HEK293 (cell line): ENCODE data around the gene CCHCR1.
A peak's percentile ranks its signal among the peaks of the same experiment; 100 is the strongest.

Source experiments
- CTCF ChIA-PET: fragments of 350-600 bp; formaldehyde crosslinking; extraction: SDS; loops from one replicate; lab custom pipeline; 2021; ENCODE audit warnings: antibody characterized with exemption; lab: Yijun Ruan, JAX
- POLR2A ChIA-PET: fragments of 300-600 bp; formaldehyde crosslinking; extraction: SDS; loops from one replicate; lab custom pipeline; 2020; ENCODE audit warnings: antibody characterized with exemption, inconsistent platforms; lab: Yijun Ruan, JAX
- H3K27ac ChIP-seq: fragments of 200-500 bp; sonication (Bioruptor generic); 2 replicates; pipeline ENCODE4 v1.5.1; 2014; ENCODE audit warnings: low read depth, low read length, control low read depth, inconsistent platforms; ENCODE audit errors: extremely low read depth
- H3K36me3 ChIP-seq, 2 experiments: fragments of 200-500 bp in 1 of 2; sonication (Bioruptor generic) in 1 of 2; 1 replicate in 1 of 2; 2 replicates in 1 of 2; pipeline ENCODE4 v1.5.1; 2014 to 2017; ENCODE audit warnings: inconsistent platforms in 2 of 2, low read length in 2 of 2; ENCODE audit not compliant: control insufficient read depth in 2 of 2, insufficient read depth in 1 of 2
- H3K4me1 ChIP-seq: fragments of 200-500 bp; sonication (Bioruptor generic); 2 replicates; pipeline ENCODE4 v1.5.1; 2014; ENCODE audit warnings: mild to moderate bottlenecking, low read length, inconsistent platforms; ENCODE audit not compliant: control insufficient read depth, insufficient read depth
- H3K4me3 ChIP-seq: 2 replicates; pipeline ENCODE4 v1.5.1; 2011; ENCODE audit warnings: low read depth, mild to moderate bottlenecking, control low read depth, low read length, moderate library complexity
- H3K9me3 ChIP-seq: fragments of 200-500 bp; sonication (Bioruptor generic); 2 replicates; pipeline ENCODE4 v1.5.1; 2014; ENCODE audit warnings: low read depth, low read length, inconsistent platforms; ENCODE audit not compliant: control insufficient read depth, insufficient read depth
- BCL11A ChIP-seq: fragments of 450-650 bp; formaldehyde crosslinking; IDR thresholded peaks from 2 replicates; pipeline ENCODE4 v1.5.1; 2016; ENCODE audit warnings: low read depth, missing biosample characterization, missing genetic modification characterization
- FEZF1 ChIP-seq: fragments of 450-650 bp; formaldehyde crosslinking; IDR thresholded peaks from 2 replicates; pipeline ENCODE4 v1.5.1; 2016; ENCODE audit warnings: missing biosample characterization, missing genetic modification characterization
- IKZF3 ChIP-seq: fragments of 450-650 bp; IDR thresholded peaks from 2 replicates; pipeline ENCODE4 v1.5.0; 2018; ENCODE audit warnings: missing biosample characterization, mild to moderate bottlenecking, missing genetic modification characterization, moderate library complexity
- KLF9 ChIP-seq: fragments of 450-650 bp; formaldehyde crosslinking; IDR thresholded peaks from 2 replicates; pipeline ENCODE4 v1.5.1; 2016; ENCODE audit warnings: missing biosample characterization, missing genetic modification characterization, low read depth
- PRDM10 ChIP-seq: fragments of 450-650 bp; formaldehyde crosslinking; IDR thresholded peaks from 2 replicates; pipeline ENCODE4 v1.5.1; 2016; ENCODE audit warnings: missing biosample characterization, missing genetic modification characterization
- TCF7L2 ChIP-seq: IDR thresholded peaks from 2 replicates; pipeline ENCODE4 v1.6.1; 2011; ENCODE audit warnings: low read depth, mild to moderate bottlenecking, inconsistent platforms, low read length, moderate library complexity, borderline replicate concordance
- ZNF112 ChIP-seq: fragments of 450-650 bp; formaldehyde crosslinking; IDR thresholded peaks from 2 replicates; pipeline ENCODE4 v1.5.0; 2017; ENCODE audit warnings: missing biosample characterization, missing genetic modification characterization
- ZNF133 ChIP-seq: fragments of 450-650 bp; formaldehyde crosslinking; IDR thresholded peaks from 2 replicates; pipeline ENCODE4 v1.5.1; 2016; ENCODE audit warnings: missing biosample characterization, missing genetic modification characterization
- ZNF148 ChIP-seq: fragments of 450-650 bp; formaldehyde crosslinking; IDR thresholded peaks from 2 replicates; pipeline ENCODE4 v1.5.0; 2017; ENCODE audit warnings: missing biosample characterization, missing genetic modification characterization, borderline replicate concordance
- ZNF16 ChIP-seq: fragments of 450-650 bp; formaldehyde crosslinking; IDR thresholded peaks from 2 replicates; pipeline ENCODE4 v1.5.1; 2016; ENCODE audit warnings: low read depth, missing biosample characterization, missing genetic modification characterization
- ZNF24 ChIP-seq: fragments of 450-650 bp; formaldehyde crosslinking; IDR thresholded peaks from 2 replicates; pipeline ENCODE4 v1.5.1; 2016; ENCODE audit warnings: missing biosample characterization, missing genetic modification characterization
- ZNF274 ChIP-seq, 2 experiments: fragments of 200-500 bp in 1 of 2; fragments of 450-650 bp in 1 of 2; sonication (Bioruptor generic) in 1 of 2; formaldehyde crosslinking in 1 of 2; IDR thresholded peaks; 2 replicates each; pipeline versions ENCODE4 v1.5.1 to v1.6.1; 2014 to 2016; ENCODE audit warnings: borderline replicate concordance in 1 of 2, inconsistent platforms in 1 of 2, low read length in 1 of 2, missing biosample characterization in 1 of 2, missing genetic modification characterization in 1 of 2
- ZNF341 ChIP-seq: fragments of 450-650 bp; formaldehyde crosslinking; IDR thresholded peaks from 2 replicates; pipeline ENCODE4; 2016; ENCODE audit warnings: low read depth, missing biosample characterization, missing genetic modification characterization
- ZNF350 ChIP-seq: fragments of 450-650 bp; formaldehyde crosslinking; IDR thresholded peaks from 2 replicates; pipeline ENCODE4 v1.5.0; 2017; ENCODE audit warnings: missing biosample characterization, mild to moderate bottlenecking, missing genetic modification characterization
- ZNF354C ChIP-seq: fragments of 450-650 bp; formaldehyde crosslinking; IDR thresholded peaks from 2 replicates; pipeline ENCODE4 v1.5.1; 2016; ENCODE audit warnings: missing biosample characterization, missing genetic modification characterization, low read depth, borderline replicate concordance
- ZNF366 ChIP-seq: fragments of 450-650 bp; formaldehyde crosslinking; conservative IDR thresholded peaks from 2 replicates; pipeline ENCODE4 v1.5.1; 2016; ENCODE audit warnings: missing biosample characterization, missing genetic modification characterization
- ZNF391 ChIP-seq: fragments of 450-650 bp; formaldehyde crosslinking; IDR thresholded peaks from 2 replicates; pipeline ENCODE4 v1.5.1; 2016; ENCODE audit warnings: low read depth, missing biosample characterization, missing genetic modification characterization, borderline replicate concordance
- ZNF404 ChIP-seq: fragments of 450-650 bp; formaldehyde crosslinking; IDR thresholded peaks from 2 replicates; pipeline ENCODE4 v1.5.1; 2017; ENCODE audit warnings: missing biosample characterization, missing genetic modification characterization
- ZNF416 ChIP-seq: fragments of 450-650 bp; formaldehyde crosslinking; IDR thresholded peaks from 2 replicates; pipeline ENCODE4 v1.5.1; 2016; ENCODE audit warnings: missing biosample characterization, missing genetic modification characterization
- ZNF433 ChIP-seq: fragments of 450-650 bp; formaldehyde crosslinking; IDR thresholded peaks from 2 replicates; pipeline ENCODE4 v1.5.1; 2016; ENCODE audit warnings: missing biosample characterization, missing genetic modification characterization, low read depth
- ZNF473 ChIP-seq: fragments of 450-650 bp; formaldehyde crosslinking; IDR thresholded peaks from 2 replicates; pipeline ENCODE4 v1.5.1; 2017; ENCODE audit warnings: missing biosample characterization, missing genetic modification characterization
- ZNF529 ChIP-seq: fragments of 450-650 bp; formaldehyde crosslinking; IDR thresholded peaks from 2 replicates; pipeline ENCODE4 v1.5.1; 2017; ENCODE audit warnings: missing genetic modification characterization, missing biosample characterization; ENCODE audit not compliant: insufficient replicate concordance
- ZNF544 ChIP-seq: fragments of 450-650 bp; formaldehyde crosslinking; IDR thresholded peaks from 2 replicates; pipeline ENCODE4 v1.5.0; 2017; ENCODE audit warnings: missing biosample characterization, missing genetic modification characterization
- ZNF549 ChIP-seq: fragments of 450-650 bp; IDR thresholded peaks from 2 replicates; pipeline ENCODE4 v1.5.1; 2018; ENCODE audit warnings: missing biosample characterization, missing genetic modification characterization, mild to moderate bottlenecking, inconsistent platforms, moderate library complexity
- ZNF629 ChIP-seq: fragments of 450-650 bp; formaldehyde crosslinking; IDR thresholded peaks from 2 replicates; pipeline ENCODE4 v1.5.1; 2017; ENCODE audit warnings: missing biosample characterization, missing genetic modification characterization
- ZNF768 ChIP-seq: fragments of 450-650 bp; formaldehyde crosslinking; IDR thresholded peaks from 2 replicates; pipeline ENCODE4 v1.5.1; 2018; ENCODE audit warnings: missing biosample characterization, mild to moderate bottlenecking, missing genetic modification characterization
- ZSCAN23 ChIP-seq: fragments of 450-650 bp; formaldehyde crosslinking; IDR thresholded peaks from 2 replicates; pipeline ENCODE4 v1.5.1; 2016; ENCODE audit warnings: missing biosample characterization, missing genetic modification characterization
- TF ChIP-seq, protein P1 (sequence below): fragments of 450-650 bp; formaldehyde crosslinking; IDR thresholded peaks from 2 replicates; pipeline ENCODE4; 2016; ENCODE audit warnings: missing biosample characterization, missing genetic modification characterization

The CCHCR1 gene

DNA sequence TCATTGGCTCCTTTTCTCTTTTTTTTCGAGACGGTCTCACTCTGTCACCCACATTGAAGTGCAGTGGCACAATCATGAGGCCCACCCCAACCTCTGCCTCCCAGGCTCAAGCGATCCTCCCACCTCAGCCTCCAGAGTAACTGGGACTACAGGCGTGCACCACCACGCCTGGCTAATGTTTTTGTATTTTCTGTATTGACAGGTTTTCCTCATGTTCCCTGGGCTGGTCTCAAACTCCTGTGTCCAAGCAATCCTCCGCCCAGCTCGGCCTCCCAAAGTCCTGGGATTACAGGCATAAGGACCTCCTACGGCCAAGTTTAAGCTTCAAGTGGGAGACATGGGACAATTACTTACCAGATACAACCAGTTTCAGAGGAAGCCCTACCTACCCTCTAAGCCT is 22.3 kb upstream of the CCHCR1 start (continued):
- TF ChIP-seq ZNF341 (tag by site-specific recombination) (no peak), ZNF529 (tag by site-specific recombination) (no peak), ZNF473 (tag by site-specific recombination) (no peak)

DNA sequence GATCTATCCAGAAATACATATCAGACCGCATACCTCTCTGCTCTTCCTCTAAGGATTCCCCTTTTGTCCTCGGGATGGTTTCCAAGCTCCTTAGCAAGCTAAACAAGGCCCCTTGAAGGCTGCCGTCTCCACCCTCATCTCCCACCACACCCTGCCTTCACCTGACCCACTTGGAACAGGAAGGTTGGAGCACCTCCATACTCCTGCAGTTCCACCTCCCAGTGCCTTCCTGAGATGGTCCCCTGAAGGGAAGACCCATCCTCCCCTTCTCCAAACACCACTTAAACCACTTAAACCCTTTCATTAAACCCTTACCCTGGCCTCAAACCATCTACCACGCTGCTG is 21.4 kb upstream of the CCHCR1 start:
- H3K27ac ChIP-seq = no peak overlapping the region
- H3K9me3 ChIP-seq = no peaks in the 10 kb centered on the region
- TF ChIP-seq ZNF391 = no peak
- no peak for TF ChIP-seq ZNF274 (IDR thresholded peaks at IDR 0.05; ENCODE audit: low read length)
- TF ChIP-seq ZNF274 (tag by site-specific recombination; IDR thresholded peaks at IDR 0.05; ENCODE audit: borderline replicate concordance) = no peak
- TF ChIP-seq BCL11A (tag by site-specific recombination) = no peak
- no peak for TF ChIP-seq ZNF16 (tag by site-specific recombination)
- TF ChIP-seq ZNF544 (tag by site-specific recombination) = no peak
- TF ChIP-seq ZNF404 (tag by site-specific recombination) = no peak
- no peak for TF ChIP-seq ZNF350 (tag by site-specific recombination)
- TF ChIP-seq ZNF133 (tag by site-specific recombination) = no peak
- TF ChIP-seq ZNF549 = no peak
- no peak for TF ChIP-seq ZNF433
- no peak for TF ChIP-seq ZNF416 (tag by site-specific recombination)
- TF ChIP-seq ZNF629 (tag by site-specific recombination) = no peak
- TF ChIP-seq ZNF354C (tag by site-specific recombination) = no peak
- TF ChIP-seq ZNF768 (tag by site-specific recombination) = no peak
- TF ChIP-seq ZNF112 (tag by site-specific recombination) = no peak
- TF ChIP-seq ZNF148 (tag by site-specific recombination) = no peak
- no peak for TF ChIP-seq TCF7L2
- TF ChIP-seq ZNF366 = no peak
- no peaks in the 10 kb centered on the region for H3K36me3 ChIP-seq
- ChIA-PET CTCF (interaction anchor here (0.6 to 1.2 kb wide), 2 partner anchors 109 to 188 kb away, joined by 3 to 5 read pairs; no protein-coding TSS in a partner anchor), POLR2A (no interaction called here)
- no peaks in the 10 kb centered on the region for H3K4me1 ChIP-seq
- no peak overlapping the region for H3K4me3 ChIP-seq

DNA sequence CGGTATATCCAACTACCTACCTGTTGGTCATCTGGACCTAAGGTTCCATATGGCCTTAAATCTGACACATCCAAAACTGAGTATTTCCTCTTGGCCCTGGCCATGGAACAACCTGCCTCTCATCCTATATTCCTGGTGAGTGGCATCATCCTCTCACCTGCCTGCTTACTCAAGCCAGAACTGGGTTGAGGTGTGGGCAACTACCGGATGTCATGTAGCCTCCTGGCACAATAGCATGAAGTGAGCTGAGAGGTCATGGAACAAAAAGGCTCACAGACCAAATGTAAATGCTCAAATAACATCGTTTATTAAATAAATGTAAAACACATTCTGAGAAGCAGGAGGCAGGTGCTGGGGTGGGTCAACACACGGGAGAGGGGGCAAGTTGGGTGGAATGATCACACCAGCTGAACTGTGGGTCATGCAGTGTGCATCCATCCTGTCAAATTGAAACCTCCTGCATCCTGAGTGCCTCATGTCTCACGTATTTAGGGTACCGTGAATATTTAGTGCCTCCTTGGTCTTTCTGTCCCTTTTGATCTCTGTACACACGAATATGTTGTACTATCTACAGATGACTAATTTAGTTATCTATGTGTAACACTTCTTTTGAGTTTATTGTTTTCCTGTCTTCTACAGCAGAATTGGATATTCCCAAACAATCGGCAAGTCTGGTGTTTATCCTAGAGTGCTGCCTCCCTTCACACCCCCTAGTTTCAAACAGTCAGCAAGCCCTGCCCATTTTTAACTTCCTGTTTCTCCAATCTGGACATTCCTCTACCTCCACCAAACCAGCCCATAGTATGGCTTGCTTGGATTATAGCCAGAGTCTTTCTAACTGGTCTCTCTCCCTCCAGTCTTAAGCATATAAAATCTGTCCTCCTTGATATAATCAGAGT is 20.8 kb upstream of the CCHCR1 start:
- Histone ChIP-seq H3K36me3 (no peaks in the 10 kb centered on the region), H3K4me3 (no peak overlapping the region), H3K4me1 (no peaks in the 10 kb centered on the region), H3K9me3 (no peaks in the 10 kb centered on the region), H3K27ac (no peak overlapping the region)
- POLR2A ChIA-PET = no interaction called here
- TF ChIP-seq PRDM10 = 0 out of 2 replicates have a peak, but pooled peaks have one; percentile 16
- no peak for TF ChIP-seq KLF9 (tag by site-specific recombination)
- TF ChIP-seq ZNF24 (tag by site-specific recombination) = no peak
- TF ChIP-seq, protein P1, sequence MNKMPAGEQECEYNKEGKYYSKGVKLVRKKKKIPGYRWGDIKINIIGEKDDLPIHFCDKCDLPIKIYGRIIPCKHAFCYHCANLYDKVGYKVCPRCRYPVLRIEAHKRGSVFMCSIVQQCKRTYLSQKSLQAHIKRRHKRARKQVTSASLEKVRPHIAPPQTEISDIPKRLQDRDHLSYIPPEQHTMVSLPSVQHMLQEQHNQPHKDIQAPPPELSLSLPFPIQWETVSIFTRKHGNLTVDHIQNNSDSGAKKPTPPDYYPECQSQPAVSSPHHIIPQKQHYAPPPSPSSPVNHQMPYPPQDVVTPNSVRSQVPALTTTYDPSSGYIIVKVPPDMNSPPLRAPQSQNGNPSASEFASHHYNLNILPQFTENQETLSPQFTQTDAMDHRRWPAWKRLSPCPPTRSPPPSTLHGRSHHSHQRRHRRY (tag by site-specific recombination) = no peak
- TF ChIP-seq IKZF3 (tag by site-specific recombination) = no peak
- TF ChIP-seq FEZF1 (tag by site-specific recombination) = no peak
- TF ChIP-seq ZSCAN23 (tag by site-specific recombination) = no peak
- CTCF ChIA-PET = interaction anchor here (1.5 kb wide), 1 partner anchor 45 kb away, joined by 5 read pairs; no protein-coding TSS in a partner anchor
